ENCODE results near the gene TRMT1L.

GRCh38 chr1:185137896-185138545, 18.7 kb downstream of the TRMT1L start:
- no peak for TF ChIP-seq CTCF (IDR thresholded peaks at IDR 0.05)
- TF ChIP-seq POLR2A (IDR thresholded peaks at IDR 0.05): no peak
